Cardiac fibroblast (primary cell): ENCODE data around the gene U2AF1L4.

ENCODE experiments used
- DNase-seq, 2 donors: peaks; one replicate each; pipeline versions ENCODE4 v3.0.0 to v3.0.0-alpha.2; 2010; ENCODE audit warnings: low read depth in 2 of 2
- H3K4me3 ChIP-seq, 2 donors: replicated peaks in 1 of 2; 1 replicate in 1 of 2; 2 replicates in 1 of 2; pipeline ENCODE4 v1.5.1; 2011; ENCODE audit warnings: low read depth in 2 of 2, low read length in 2 of 2, mild to moderate bottlenecking in 2 of 2, moderate library complexity in 1 of 2
- CTCF ChIP-seq: IDR thresholded peaks from one replicate; pipeline ENCODE4 v1.5.1; 2011; ENCODE audit warnings: low read depth, mild to moderate bottlenecking, low read length, inconsistent platforms

U2AF1L4 gene

DNA sequence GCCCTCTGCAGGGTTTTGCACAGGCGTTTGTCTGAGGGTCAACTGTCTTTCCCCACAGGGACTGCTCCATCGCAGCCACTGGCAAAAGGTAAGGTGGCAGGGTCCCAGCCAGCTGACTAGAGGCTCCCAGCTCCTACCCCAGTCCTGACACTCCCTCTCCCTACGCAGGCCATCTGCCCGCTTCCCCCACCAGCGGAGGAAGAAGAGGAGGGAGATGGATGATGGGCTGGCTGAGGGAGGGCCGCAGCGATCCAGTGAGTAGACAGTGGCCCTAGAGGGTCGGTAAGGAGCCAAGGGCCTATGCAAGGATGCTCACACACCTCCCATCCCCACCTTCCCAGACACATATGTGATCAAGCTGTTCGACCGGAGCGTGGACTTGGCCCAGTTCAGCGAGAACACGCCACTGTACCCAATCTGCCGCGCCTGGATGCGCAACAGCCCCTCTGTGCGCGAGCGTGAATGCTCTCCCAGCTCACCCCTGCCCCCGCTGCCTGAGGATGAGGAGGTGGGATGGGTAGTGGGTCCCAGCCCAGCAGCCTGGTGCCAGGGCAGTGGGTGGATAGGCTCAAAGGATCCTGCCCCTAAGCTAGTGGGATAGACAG is 7.6 kb upstream of the U2AF1L4 start:
- TF ChIP-seq CTCF = no peak
- DNase-seq = no peak
- H3K4me3 ChIP-seq = no peak overlapping the region

DNA sequence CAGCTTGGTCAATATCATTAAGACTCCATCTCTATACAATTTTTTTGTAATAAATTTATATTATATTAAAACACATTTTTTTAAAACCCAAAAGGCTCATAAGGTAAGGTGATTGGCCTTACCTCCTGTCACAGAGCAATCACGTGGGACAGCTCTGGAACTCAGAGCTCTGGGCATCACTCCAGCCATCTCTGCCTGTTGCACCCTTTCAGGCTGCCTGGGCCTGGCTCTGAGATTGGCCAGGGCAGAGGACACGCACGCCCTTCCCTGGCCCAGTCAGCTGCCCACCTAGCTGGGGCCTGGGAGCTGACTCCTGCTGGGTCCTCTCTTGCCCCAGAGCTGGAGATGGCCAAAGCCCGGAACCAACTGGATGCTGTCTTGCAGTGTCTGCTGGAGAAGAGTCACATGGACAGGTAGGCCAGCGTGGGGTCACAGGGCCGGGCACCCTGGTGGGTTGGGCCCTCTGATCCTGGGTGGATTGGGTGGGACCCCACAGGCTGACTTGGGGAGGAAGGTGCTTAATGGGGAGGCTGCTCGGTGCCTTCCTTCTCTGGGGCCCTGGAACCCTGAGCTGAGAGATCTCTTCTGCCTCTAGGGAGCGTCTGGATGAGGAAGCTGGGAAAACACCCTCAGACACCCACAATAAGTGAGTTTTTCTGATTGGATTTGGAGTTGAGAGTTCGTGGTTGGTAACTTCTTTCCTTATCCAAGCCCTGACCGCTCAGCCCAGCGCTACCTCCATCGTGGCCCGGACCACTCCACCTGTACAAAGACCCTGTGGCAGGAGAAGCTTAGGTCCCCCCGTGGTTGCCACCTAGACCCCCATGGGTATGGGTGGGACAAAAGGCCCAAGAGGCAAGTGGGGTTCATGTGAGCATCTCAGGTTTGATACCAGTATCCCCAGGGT is 6.9 kb upstream of the U2AF1L4 start:
- no peak for TF ChIP-seq CTCF
- DNase-seq = no peak
- no peak overlapping the region for H3K4me3 ChIP-seq

DNA sequence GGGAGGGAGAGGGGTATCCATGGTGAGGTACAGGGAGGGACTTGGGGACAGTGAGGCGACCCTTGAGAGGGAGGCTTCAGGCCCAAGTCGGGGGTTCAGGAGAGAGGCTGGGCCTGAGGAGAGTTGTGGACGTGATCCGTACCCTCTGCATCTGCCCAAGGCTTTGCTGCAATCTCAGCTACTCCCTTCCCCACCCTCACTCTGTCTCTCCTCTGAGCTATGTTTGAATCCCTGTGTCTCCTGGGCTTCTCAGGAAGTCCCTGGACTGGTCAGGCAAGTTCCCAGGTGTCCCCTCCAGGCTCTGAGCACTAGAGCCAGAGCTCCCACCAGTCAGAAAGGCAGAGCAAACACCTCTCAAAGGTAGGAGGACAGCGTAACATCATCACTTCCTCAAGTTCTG is 4.9 kb upstream of the U2AF1L4 start:
- TF ChIP-seq CTCF = no peak
- DNase-seq = no peak
- H3K4me3 ChIP-seq = no peak overlapping the region

DNA sequence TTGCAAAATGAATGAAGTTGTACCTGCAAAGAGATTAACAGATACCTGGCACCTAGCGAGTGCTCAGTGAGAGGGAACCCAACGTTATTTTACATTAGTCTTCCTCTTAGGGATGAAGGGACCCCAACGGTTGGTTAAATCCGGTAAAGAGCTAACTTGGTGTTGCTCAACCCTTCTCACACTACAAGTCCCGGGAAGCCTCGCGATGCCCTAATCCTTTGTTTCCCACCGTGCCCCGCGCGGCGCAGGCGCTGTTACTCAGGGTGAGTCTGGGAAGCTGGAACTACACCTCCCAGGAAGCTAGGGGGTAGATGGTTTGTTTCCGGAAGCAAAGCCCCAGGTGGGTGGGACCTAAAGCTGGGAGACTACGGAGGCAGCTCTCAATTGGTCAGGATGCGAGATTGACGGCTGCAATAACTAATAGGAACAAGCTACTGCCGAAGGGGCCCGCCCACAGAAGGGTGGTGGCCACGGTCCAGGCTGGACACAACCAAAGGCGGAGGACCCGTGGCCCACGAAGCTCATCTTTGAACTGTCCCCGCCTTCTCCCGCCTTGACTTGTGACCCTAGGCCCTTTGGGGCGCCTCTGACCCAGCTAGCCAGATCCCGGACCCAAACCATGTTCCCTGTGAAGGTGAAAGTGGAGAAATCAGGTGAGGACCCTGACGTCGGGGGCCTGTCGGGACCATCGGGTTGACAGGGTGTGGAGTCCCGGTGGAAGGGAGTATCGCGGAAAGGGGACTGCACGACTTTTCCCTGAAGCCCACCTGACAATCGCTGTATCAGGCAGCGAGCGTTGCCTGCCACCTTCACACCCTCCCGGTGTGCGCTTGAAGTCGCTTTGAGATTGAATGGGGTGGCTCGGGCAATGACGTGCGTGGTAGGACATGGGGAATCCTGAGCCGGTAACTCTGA is 3.1 kb upstream of the U2AF1L4 start, which contains the start of gene LIN37:
LIN37 (plus strand) TSS at position 471 of the 915 bp plus-strand sequence; CDS start at position 620, 149 bp downstream.
- H3K4me3 ChIP-seq = peak within 1 kb of the TSS; percentile 98 to 99
- DNase-seq = peak; percentile 100
- TF ChIP-seq CTCF = no peak

DNA sequence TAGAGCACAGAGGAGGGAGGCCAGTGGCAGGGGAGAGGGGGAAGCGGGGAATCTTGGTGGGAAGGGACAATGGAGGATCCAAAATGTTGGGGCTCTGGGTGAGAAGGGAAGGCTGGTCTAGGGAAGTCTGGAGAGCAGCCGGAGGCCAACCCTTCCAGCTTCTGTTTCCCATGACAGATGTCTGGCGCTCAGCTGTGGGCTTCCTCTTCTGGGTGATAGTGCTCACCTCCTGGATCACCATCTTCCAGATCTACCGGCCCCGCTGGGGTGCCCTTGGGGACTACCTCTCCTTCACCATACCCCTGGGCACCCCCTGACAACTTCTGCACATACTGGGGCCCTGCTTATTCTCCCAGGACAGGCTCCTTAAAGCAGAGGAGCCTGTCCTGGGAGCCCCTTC is 1.3 kb upstream of the U2AF1L4 start:
- H3K4me3 ChIP-seq = peak overlapping the region; percentile 76 to 86
- no peak for DNase-seq
- TF ChIP-seq CTCF = no peak

- no peak for TF ChIP-seq CTCF
- H3K4me3 ChIP-seq = peak overlapping the region; percentile 76 to 86
- no peak for DNase-seq
Measured at GRCh38 chr19:35746087-35746462, 857 bp upstream of the U2AF1L4 start.
